HuH-7.5 (cell line): Measurements from ENCODE around the gene LASP1.
"Not testable (repeated sequence)": the region's sequence is repeated elsewhere in the genome, so short reads cannot be mapped to it uniquely, and the experiment has no call there.

Experiments
- DNase-seq: peaks from one replicate; pipeline ENCODE4 v3.0.0; 2011; ENCODE audit warnings: low spot score

Gene LASP1

GRCh38 chr17:38939987-38940386 is 70.1 kb downstream of the LASP1 start:
- DNase-seq: no peak

- no peak for DNase-seq
Observed at GRCh38 chr17:38940404-38940803, 70.5 kb downstream of the LASP1 start.

- no peak for DNase-seq
Observed at GRCh38 chr17:38942696-38943334, 73.0 kb downstream of the LASP1 start.

GRCh38 chr17:38943607-38944006 is 73.7 kb downstream of the LASP1 start:
- no peak for DNase-seq

GRCh38 chr17:38947189-38947588 is 77.3 kb downstream of the LASP1 start:
- DNase-seq: no peak

GRCh38 chr17:38953800-38954199 is 83.9 kb downstream of the LASP1 start:
- DNase-seq: not testable (repeated sequence)

- no peak for DNase-seq
Observed at GRCh38 chr17:38958326-38958725, 88.5 kb downstream of the LASP1 start.

- no peak for DNase-seq
Observed at GRCh38 chr17:38958756-38959155, 88.9 kb downstream of the LASP1 start.

- DNase-seq: no peak
Observed at GRCh38 chr17:38959508-38959907, 89.7 kb downstream of the LASP1 start.

- no peak for DNase-seq
Observed at GRCh38 chr17:38960402-38960801, 90.5 kb downstream of the LASP1 start.

- DNase-seq: no peak
Observed at GRCh38 chr17:38961413-38961812, 91.6 kb downstream of the LASP1 start.

GRCh38 chr17:38967290-38967738 is 97.5 kb downstream of the LASP1 start, which contains the start of gene FBXO47:
Gene FBXO47, minus strand, starts transcription at chr17:38967403. Its CDS starts 4,378 bp downstream, at chr17:38963025.
- DNase-seq: no peak

- no peak for DNase-seq
Observed at GRCh38 chr17:38969281-38969680, 99.4 kb downstream of the LASP1 start.

GRCh38 chr17:38970128-38970527 is 100.3 kb downstream of the LASP1 start:
- DNase-seq: no peak

- no peak for DNase-seq
Observed at GRCh38 chr17:38970804-38971203, 100.9 kb downstream of the LASP1 start.
